Measurements from ENCODE around the gene CDKAL1. TPM values are rescaled to one million over a fixed set of nuclear protein-coding genes. Genes with fewer than 3 reads are reported as not detected.
"Not testable (repeated sequence)": the region's sequence is repeated elsewhere in the genome, so short reads cannot be mapped to it uniquely, and the experiment has no call there.

CDKAL1 gene
- total RNA-seq, 1 donor from 2014 or later = 11.6 TPM

DNA sequence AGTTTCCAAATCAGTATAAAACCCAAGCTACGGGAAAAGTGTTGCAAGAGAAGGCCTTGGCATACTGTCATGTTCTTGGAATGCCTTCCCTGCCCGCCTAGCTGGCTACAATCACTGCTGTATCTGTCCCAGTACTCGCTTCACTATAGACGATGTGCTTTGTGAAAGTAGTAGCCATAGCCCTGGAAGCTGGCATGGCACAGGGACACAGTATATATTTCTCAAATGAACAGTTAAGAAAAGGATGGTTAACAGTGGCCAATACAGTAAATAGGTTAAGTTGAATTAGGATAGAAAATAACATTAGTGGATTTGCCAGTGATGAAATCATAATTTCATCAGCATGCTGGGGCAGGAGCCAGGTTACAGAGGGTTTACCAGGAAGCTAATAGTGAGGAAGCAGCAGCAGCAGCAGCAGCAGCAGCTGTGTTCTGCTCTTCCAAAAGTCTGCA, 499.3 kb downstream of the CDKAL1 start:
- peak; percentile 90 for ATAC-seq
- intact Hi-C loops (cut with DNase I) = no loop called here
- no peak for DNase-seq (ENCODE audit: missing footprints)

GRCh38 chr6:21034345-21034744, 500.1 kb downstream of the CDKAL1 start:
- no peak for ATAC-seq

DNA sequence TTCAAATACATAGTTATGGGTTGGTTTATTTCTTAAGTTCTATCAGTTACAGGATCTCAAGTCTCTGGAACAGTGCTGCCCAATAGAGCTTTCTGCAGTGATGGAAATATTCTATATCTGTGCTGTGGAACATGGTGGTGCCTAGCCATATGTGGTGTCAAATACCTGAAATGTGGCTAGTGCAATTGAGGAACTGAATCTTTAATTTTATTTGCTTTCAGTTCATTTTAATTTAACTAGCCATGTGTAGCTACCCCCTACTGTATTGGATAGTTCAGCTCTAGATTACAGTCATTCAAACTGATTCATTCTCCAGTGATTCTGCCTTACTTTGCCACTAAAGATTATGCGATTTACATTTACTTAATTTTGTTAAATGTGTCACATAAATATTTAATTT, 503.2 kb downstream of the CDKAL1 start:
- DNase-seq (ENCODE audit: missing footprints) = no peak
- ATAC-seq = no peak
- intact Hi-C loops (cut with DNase I) = no loop called here

More at GRCh38 chr6:21034345-21034744, 500.1 kb downstream of the CDKAL1 start:
- intact Hi-C loops (cut with DNase I) = no loop called here
- DNase-seq (ENCODE audit: missing footprints) = no peak

DNA sequence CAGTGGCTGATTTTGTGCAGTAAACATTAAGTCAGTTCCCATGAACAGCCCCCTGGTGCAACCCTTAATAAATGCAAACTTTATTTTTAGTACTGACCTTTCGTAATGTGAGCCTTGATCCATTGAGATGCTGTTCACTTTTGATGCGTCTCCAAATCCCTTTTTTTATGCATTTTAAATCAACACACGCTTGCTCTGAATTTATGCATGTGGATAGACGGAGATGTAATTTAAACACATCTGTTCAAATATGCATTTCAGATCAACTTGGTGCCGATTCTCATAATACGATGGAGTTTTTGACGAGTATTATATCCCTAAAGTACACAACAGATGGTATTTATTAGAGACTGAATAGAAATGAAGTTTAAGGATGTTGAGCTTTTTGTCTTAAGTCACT, 505.7 kb downstream of the CDKAL1 start:
- DNase-seq (ENCODE audit: missing footprints) (no peak), ATAC-seq (no peak)
- intact Hi-C loops (cut with DNase I) = no loop called here

DNA sequence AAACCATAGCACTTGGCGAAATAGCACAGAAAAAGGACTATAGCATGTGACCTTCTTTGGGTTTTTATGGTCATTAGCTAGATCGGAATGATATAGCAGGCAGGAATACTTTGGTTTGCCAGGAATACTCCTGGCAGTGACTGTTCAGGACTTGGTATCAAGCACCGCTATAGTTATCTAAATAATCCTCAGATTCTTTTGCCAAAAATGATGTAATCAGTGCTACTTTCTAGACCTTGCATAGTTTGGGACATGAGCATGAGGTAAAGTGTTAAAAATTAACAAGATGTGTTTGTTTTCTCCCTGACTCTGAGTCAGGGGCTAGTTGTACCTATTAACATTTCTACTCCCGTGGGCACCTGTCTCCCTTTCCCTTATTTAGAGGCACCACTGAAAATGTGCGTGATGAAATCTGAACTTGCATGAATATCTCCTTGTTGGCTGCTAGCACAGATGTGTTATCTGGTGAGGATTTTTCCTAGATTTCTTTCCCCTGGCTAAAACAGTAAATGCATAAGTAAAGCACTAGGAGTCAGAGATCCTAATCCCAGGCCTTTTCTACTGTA, 511.0 kb downstream of the CDKAL1 start:
- ATAC-seq (no peak), DNase-seq (ENCODE audit: missing footprints) (no peak)
- intact Hi-C loops (cut with DNase I) = no loop called here

- DNase-seq (ENCODE audit: missing footprints) (no peak), ATAC-seq (peak; percentile 63)
- intact Hi-C loops (cut with DNase I) = no loop called here
Observed at GRCh38 chr6:21046276-21046675, 512.0 kb downstream of the CDKAL1 start.

DNA sequence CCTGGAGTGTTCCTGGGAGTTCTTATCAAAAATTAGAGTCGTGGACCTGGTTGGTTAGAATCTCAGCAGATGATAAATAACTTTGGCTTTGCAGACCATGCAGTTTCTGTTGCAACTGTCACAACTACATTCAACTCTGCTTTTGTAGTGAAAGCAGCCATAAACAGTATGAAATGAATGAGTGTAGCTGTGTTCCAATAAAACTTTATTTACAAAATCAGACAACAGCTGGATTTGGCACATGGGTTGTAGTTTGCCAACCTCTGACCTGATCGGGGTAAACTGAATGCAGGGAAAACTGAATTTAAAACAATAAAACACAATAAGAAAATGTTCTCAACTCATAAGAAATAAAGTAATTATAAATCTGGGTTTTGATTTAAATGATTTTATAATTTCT, 513.8 kb downstream of the CDKAL1 start:
- ATAC-seq (no peak), DNase-seq (ENCODE audit: missing footprints) (no peak)
- intact Hi-C loops (cut with DNase I) = no loop called here

- DNase-seq (ENCODE audit: missing footprints) (no peak), ATAC-seq (no peak)
- intact Hi-C loops (cut with DNase I) = no loop called here
Observed at GRCh38 chr6:21049148-21049547, 514.9 kb downstream of the CDKAL1 start.

DNA sequence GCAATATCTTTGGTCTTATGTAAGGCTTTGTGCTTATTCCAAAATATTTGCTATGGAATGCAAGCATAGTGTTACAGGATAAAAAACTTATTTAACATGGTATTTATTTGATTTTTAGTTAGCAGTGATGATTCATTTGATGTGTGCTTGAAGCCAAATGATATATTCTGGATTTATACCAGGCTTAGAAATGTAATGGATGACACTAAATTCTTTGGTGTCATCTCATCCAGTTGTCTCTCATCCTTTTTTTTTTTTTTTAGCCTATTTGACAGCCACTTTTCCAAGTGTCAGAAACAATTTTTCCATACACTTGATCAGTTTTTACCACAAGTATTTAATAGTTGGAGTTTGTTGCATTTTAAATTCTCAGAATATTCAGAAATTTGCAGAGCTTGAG, 515.3 kb downstream of the CDKAL1 start:
- ATAC-seq = no peak
- no peak for DNase-seq (ENCODE audit: missing footprints)
- intact Hi-C loops (cut with DNase I) = no loop called here

- DNase-seq (ENCODE audit: missing footprints) (no peak), ATAC-seq (no peak)
- intact Hi-C loops (cut with DNase I) = no loop called here
Observed at GRCh38 chr6:21050935-21051334, 516.7 kb downstream of the CDKAL1 start.

GRCh38 chr6:21051777-21052176, 517.5 kb downstream of the CDKAL1 start:
- intact Hi-C loops (cut with DNase I) = no loop called here
- ATAC-seq (no peak), DNase-seq (ENCODE audit: missing footprints) (no peak)

DNA sequence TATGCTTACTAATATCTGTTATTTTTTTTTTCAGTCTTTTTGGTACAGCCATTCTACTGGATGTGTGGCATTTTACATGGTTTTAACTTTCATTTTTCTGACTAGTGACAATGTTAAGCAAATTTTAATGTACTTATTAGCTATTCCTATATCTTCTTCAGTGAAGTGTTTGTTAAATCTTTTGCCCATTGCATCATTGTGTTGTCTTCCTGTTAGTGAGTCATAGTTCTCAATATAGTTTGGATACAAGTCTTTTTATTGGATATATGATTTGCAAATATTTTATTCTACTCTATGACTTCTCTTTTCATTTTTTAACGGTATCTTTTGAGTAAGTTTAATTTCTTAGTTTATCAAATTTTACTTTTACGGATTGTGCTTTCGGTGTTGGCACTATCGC, 519.4 kb downstream of the CDKAL1 start:
- DNase-seq (ENCODE audit: missing footprints) (no peak), ATAC-seq (no peak)
- intact Hi-C loops (cut with DNase I) = no loop called here

DNA sequence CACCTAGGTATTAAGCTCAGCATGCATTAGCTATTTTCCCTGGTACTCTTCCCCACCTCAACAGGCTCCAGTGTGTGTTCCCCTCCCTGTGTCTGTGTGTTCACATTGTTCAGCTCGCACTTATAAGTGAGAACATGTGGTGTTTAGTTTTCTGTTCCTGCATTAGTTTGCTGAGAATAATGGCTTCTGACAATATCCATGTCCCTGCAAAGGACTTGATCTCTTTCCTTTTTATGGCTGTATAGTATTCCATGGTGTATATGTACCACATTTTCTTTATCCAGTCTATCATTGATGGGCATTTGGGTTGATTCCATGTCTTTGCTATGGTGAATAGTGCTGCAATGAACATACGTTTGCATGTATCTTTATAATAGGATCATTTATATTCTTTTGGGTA, 521.2 kb downstream of the CDKAL1 start:
- intact Hi-C loops (cut with DNase I); DNase-seq (ENCODE audit: missing footprints); ATAC-seq: not testable (repeated sequence)

DNA sequence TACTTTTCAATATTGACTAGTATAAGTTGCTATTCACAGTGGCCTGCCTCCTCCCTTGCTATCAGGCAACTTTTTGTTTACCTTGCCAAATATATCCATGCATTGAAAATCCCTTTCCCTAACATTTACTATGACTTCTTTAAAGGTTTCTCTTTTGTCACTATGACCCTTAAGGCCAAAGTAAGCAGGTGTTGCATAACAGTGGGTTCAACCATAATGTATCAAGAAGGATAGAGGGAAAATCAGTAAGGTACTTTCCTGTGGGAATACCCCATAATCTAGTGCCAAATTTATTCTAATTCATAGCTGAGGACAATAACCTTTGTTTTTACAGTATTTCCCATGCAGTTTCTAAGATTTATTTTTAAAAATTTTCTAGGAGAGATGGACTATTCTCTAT, 527.6 kb downstream of the CDKAL1 start:
- no peak for ATAC-seq
- no peak for DNase-seq (ENCODE audit: missing footprints)
- intact Hi-C loops (cut with DNase I) = no loop called here

DNA sequence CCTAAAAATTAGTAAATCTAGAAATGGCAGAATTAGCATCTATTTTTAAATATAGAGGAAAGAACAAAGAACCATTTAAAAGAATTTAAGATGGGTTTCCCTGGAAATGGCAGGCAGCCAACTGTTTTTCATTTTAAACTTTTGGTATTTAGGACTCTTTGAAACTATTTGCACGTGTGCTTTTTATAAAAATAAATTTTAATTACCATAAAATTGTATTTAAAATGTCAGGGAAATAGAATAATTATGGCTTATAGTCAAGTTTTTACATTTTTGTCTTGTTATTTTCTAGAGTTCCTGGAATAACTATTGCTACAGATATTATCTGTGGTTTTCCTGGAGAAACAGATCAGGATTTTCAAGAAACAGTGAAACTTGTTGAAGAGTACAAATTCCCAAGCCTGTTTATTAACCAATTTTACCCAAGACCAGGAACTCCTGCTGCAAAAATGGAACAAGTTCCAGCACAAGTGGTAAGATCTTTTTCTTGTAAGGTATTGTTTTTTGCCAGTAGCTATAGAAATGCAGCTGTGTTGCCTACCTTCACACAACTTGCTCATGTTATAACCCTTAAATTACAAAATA, 530.6 kb downstream of the CDKAL1 start:
- intact Hi-C loops (cut with DNase I) = no loop called here
- no peak for ATAC-seq
- no peak for DNase-seq (ENCODE audit: missing footprints)

DNA sequence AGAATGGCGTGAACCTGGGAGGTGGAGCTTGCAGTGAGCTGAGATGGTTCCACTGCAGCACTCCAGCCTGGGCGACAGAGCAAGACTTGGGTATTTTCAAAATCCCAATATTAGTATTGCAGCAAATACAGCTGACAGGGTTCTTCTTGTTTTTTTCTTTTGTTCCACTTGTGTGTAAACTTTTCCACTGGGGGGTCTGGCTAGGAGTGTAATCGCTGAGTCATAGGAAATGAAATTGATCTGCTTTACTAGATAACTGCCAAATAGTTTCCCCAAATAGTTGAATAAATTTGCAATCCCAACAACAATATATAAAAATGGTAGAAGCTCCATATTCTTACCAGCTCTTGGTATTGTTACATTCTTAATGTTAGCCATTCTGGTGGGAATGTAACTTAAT, 533.3 kb downstream of the CDKAL1 start:
- ATAC-seq = no peak
- intact Hi-C loops (cut with DNase I) = no loop called here
- no peak for DNase-seq (ENCODE audit: missing footprints)

- ATAC-seq = no peak
- intact Hi-C loops (cut with DNase I) = no loop called here
- DNase-seq (ENCODE audit: missing footprints) = no peak
Observed at GRCh38 chr6:21070620-21071019, 536.4 kb downstream of the CDKAL1 start.

DNA sequence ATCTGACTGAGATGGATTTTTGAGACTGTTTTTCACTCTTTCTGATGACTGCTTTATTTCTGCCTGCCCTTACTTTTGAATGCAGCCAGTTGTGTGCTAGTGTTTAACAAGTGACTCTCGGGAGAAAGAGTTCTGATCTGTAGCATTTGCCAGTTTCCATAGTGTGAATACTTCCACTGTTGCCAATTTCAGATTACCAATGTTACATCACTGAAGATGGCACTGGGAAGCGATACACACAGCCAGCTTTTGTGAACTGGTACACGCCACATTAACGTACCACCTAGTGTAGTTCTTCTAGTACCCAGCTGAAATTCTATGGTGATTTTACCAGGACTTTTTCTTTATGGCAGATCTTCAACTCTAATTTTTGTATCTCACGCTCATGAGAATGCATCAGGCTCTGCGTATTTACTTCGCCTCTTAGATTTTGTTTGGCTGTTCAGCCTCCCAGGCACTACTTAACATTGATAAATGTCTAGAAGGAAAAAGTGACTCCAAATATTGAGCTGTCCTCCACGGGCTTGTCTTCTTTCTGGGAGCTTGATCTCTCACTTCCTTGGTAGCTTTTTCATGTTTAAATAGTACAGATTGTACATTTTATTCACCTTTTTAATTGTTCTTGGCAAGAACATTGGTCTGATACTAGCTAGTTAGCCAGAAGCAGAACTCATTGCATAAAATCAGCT, 537.7 kb downstream of the CDKAL1 start:
- no peak for DNase-seq (ENCODE audit: missing footprints)
- intact Hi-C loops (cut with DNase I) = no loop called here
- ATAC-seq = no peak

DNA sequence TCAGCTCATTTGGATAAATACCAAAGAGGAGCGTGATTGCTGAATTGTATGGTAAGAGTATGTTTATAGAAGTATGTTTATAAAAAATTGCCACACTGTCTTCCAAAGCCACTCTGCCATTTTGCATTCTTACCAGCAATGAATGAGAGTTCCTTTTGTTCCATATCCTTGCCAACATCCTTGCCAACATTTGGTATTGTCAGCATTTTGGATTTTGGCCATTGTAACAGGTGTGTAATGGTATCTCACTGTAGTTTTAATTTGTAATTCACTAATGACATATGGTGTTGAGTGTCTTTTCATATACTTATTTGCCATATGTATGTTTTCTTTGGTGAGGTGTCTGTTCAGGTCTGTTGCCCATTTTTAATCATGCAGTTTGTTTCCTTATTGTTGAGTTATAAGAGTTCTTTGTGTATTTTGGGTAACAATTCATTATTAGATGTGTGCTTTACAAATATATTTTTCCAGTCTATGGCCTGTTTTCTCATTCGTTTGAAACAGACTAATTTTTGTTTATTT, 539.1 kb downstream of the CDKAL1 start:
- no peak for DNase-seq (ENCODE audit: missing footprints)
- intact Hi-C loops (cut with DNase I) = no loop called here
- no peak for ATAC-seq

DNA sequence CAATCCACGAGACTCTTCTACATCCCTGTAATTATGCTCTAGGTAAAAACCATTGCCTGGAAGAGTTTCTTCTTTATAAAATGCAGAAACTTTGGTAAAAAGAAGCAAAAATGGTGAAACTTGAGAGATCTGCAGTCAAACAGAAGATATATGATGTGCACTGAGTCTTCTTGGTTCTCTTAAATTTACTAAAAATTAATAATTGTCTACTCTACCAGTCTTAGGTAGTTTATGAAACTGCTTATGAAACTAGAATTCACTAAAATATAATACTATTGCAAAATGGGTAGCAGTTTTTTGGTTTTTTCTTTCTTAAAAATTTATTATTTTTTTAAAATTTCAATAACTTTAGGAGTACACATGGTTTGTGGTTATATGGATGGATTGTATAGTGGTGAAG, 540.2 kb downstream of the CDKAL1 start:
- intact Hi-C loops (cut with DNase I) = no loop called here
- DNase-seq (ENCODE audit: missing footprints) (no peak), ATAC-seq (no peak)

Data from Right ventricle myocardium inferior (tissue), 1 donor.